Liver (tissue), 3 donors: ENCODE data around the gene SSPN.

ENCODE experiments used
- CTCF ChIP-seq: fragments of 150-350 bp; IDR thresholded peaks from 2 replicates; pipeline ENCODE4 v1.5.1; 2017; ENCODE audit warnings: improper control_type of control experiment, low read depth, low read length; ENCODE audit not compliant: missing input control
- FOXA1 ChIP-seq: IDR thresholded peaks from 2 replicates; pipeline ENCODE4 v1.6.1; 2016; ENCODE audit warnings: antibody characterized with exemption
- GABPA ChIP-seq, 2 donors: IDR thresholded peaks in 1 of 2; conservative IDR thresholded peaks in 1 of 2; 2 replicates each; pipeline ENCODE4 v1.6.1; 2016; ENCODE audit warnings: antibody characterized with exemption in 2 of 2, mild to moderate bottlenecking in 1 of 2, moderate library complexity in 1 of 2
- HNF4A ChIP-seq, 2 donors: conservative IDR thresholded peaks; 2 replicates each; pipeline ENCODE4 v1.6.1; 2016; ENCODE audit warnings: antibody characterized with exemption in 2 of 2, mild to moderate bottlenecking in 2 of 2
- REST ChIP-seq: IDR thresholded peaks from 2 replicates; pipeline ENCODE4 v1.6.1; 2016; ENCODE audit warnings: antibody characterized with exemption, mild to moderate bottlenecking
- SP1 ChIP-seq: IDR thresholded peaks from 2 replicates; pipeline ENCODE4 v1.6.1; 2018; ENCODE audit warnings: antibody characterized with exemption, mild to moderate bottlenecking
- TAF1 ChIP-seq: conservative IDR thresholded peaks from 2 replicates; pipeline ENCODE4 v1.6.1; 2016; ENCODE audit warnings: antibody characterized with exemption, mild to moderate bottlenecking
- donor health status: healthy.
- donor health status: healthy.

- TF ChIP-seq CTCF: no peak
- no peak for TF ChIP-seq GABPA (IDR thresholded peaks at IDR 0.05 in 1 of 2, conservative IDR thresholded peaks at IDR 0.05 in 1 of 2)
- no peak for TF ChIP-seq HNF4A (conservative IDR thresholded peaks at IDR 0.05)
- TF ChIP-seq FOXA1: no peak
- no peak for TF ChIP-seq TAF1
- TF ChIP-seq SP1: no peak
- no peak for TF ChIP-seq REST
These were observed 24.4 kb downstream of the SSPN start for GRCh38 chr12:26219736-26220135.
